ENCODE data around the gene ZNF333.
A peak's percentile ranks its signal among the peaks of the same experiment; 100 is the strongest.

Gene ZNF333

GRCh38 chr19:14689598-14690503 is at the start of gene ZNF333:
TSS of gene ZNF333 (plus strand) at chr19:14690048. CDS start at chr19:14693492, 3,444 bp downstream.
- DNase-seq: peak; percentile 92

- DNase-seq: no peak
These were observed 41.3 kb upstream of the ZNF333 start for GRCh38 chr19:14648506-14648905.

- DNase-seq: no peak
These were observed 40.8 kb upstream of the ZNF333 start for GRCh38 chr19:14649020-14649419.

GRCh38 chr19:14650161-14650560 is 39.7 kb upstream of the ZNF333 start:
- DNase-seq: no peak

GRCh38 chr19:14654786-14655560 is 34.9 kb upstream of the ZNF333 start:
- DNase-seq: no peak

GRCh38 chr19:14655726-14656125 is 34.1 kb upstream of the ZNF333 start:
- DNase-seq: no peak

GRCh38 chr19:14659874-14660489 is 29.9 kb upstream of the ZNF333 start:
- no peak for DNase-seq

GRCh38 chr19:14661372-14661924 is 28.4 kb upstream of the ZNF333 start:
- DNase-seq: peak; percentile 6

GRCh38 chr19:14669940-14670339 is 19.9 kb upstream of the ZNF333 start:
- DNase-seq: no peak

- DNase-seq: no peak
These were observed 19.4 kb upstream of the ZNF333 start for GRCh38 chr19:14670408-14670807.

- peak; percentile 12 for DNase-seq
These were observed 17.5 kb upstream of the ZNF333 start for GRCh38 chr19:14672188-14672872.

- no peak for DNase-seq
These were observed 16.8 kb upstream of the ZNF333 start for GRCh38 chr19:14673088-14673487.

GRCh38 chr19:14674764-14675163 is 15.1 kb upstream of the ZNF333 start, which contains the start of gene ADGRE3:
TSS of gene ADGRE3 (minus strand) at chr19:14674844. CDS start at chr19:14674770, 74 bp downstream.
- peak; percentile 5 for DNase-seq

GRCh38 chr19:14676762-14677161 is 13.1 kb upstream of the ZNF333 start:
- no peak for DNase-seq

- DNase-seq: no peak
These were observed 12.4 kb upstream of the ZNF333 start for GRCh38 chr19:14677464-14677863.

- no peak for DNase-seq
These were observed 11.6 kb upstream of the ZNF333 start for GRCh38 chr19:14678199-14678598.

- no peak for DNase-seq
These were observed 7.8 kb upstream of the ZNF333 start for GRCh38 chr19:14682084-14682483.

GRCh38 chr19:14683439-14683838 is 6.4 kb upstream of the ZNF333 start:
- DNase-seq: peak; percentile 23

GRCh38 chr19:14686411-14686810 is 3.4 kb upstream of the ZNF333 start:
- peak; percentile 51 for DNase-seq

GRCh38 chr19:14694641-14695266 is 4.9 kb downstream of the ZNF333 start:
- no peak for DNase-seq

- DNase-seq: no peak
These were observed 5.6 kb downstream of the ZNF333 start for GRCh38 chr19:14695471-14695870.

GRCh38 chr19:14699641-14700040 is 9.8 kb downstream of the ZNF333 start:
- DNase-seq: no peak
